ENCODE results near the gene PHF2.

Gene PHF2

DNA sequence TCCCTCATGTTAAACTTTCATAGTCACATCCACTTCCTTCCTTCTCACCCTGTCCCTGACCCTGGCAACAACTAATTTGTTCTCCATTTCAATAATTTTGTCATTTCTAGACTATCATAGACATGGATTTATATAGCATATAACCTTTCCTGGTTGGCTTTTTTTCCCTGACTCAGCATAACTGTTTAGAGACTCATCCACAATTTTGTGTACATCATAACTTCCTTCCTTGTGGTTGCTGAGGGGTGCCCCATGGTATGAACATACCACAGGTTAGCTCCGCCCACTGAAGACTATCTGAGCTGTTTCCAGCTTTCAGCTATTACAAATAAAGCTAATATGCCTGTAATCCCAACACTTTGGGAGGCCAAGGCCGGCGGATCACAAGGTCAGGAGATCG lies 137.3 kb downstream of the PHF2 start:
- no peak for DNase-seq

- no peak for DNase-seq
These were observed 145.1 kb downstream of the PHF2 start for GRCh38 chr9:93721417-93721965.

GRCh38 chr9:93724852-93725251 lies 148.5 kb downstream of the PHF2 start:
- DNase-seq, result no peak

GRCh38 chr9:93725382-93725781 lies 149.0 kb downstream of the PHF2 start:
- DNase-seq, result no peak

DNA sequence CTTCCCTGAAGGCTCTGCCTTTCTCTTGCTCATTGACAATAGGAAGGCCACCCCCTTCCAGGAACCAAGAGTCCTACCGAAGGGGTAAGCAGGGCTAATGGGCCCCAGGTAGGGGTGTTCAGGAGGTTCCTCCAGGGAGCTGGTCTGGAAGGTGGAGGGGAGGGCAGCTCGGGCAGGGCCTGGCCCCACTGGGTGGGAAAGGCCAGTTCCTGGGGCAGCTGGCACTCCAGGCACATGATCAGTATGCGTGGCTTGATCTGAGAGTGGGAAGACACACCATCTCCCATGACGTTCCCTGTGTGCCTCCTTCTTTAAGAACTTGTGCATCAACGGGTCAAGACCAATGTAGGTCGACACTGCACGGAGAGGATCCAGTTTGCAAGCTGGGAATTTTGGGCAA lies 149.8 kb downstream of the PHF2 start:
- no peak for DNase-seq

Measured in NCI-H345 (cell line).